HCT116 (cell line): ENCODE data around the gene LUC7L2.

Experiments used
- CEBPB ChIP-seq: IDR thresholded peaks from 2 replicates; pipeline ENCODE4 v1.6.1; 2012; ENCODE audit warnings: low read depth
- EGR1 ChIP-seq: IDR thresholded peaks from 2 replicates; pipeline ENCODE4 v1.6.1; 2012; ENCODE audit warnings: low read depth
- EZH2 ChIP-seq: fragments of 200-600 bp; sonication (generic); IDR thresholded peaks from 2 replicates; pipeline ENCODE4 v1.6.1; 2017; ENCODE audit warnings: antibody characterized with exemption, mixed run types
- EZH2phosphoT487 ChIP-seq: fragments of 200-600 bp; IDR thresholded peaks from 2 replicates; pipeline ENCODE4 v1.6.1; 2018; ENCODE audit warnings: antibody characterized with exemption, borderline replicate concordance
- POLR2A ChIP-seq: IDR thresholded peaks from 2 replicates; pipeline ENCODE4 v1.7.0; 2011; ENCODE audit warnings: borderline replicate concordance; ENCODE audit not compliant: insufficient read depth, insufficient read length; ENCODE audit errors: extremely low read depth
- ZNF274 ChIP-seq: fragments of 200-500 bp; sonication (Bioruptor generic); IDR thresholded peaks from 2 replicates; pipeline ENCODE4 v1.6.1; 2014; ENCODE audit warnings: mild to moderate bottlenecking, low read depth, low read length, inconsistent platforms
- TF ChIP-seq, protein P1 (sequence below), 3 experiments: fragments of 200-600 bp in 1 of 3; sonication (generic) in 1 of 3; IDR thresholded peaks in 2 of 3; conservative IDR thresholded peaks in 1 of 3; 2 replicates each; pipeline ENCODE4 v1.5.1; 2012 to 2017; ENCODE audit warnings: low read depth in 2 of 3, low read length in 2 of 3, antibody characterized with exemption in 1 of 3, borderline replicate concordance in 1 of 3, control low read depth in 1 of 3, mild to moderate bottlenecking in 1 of 3, mixed read lengths in 1 of 3, mixed run types in 1 of 3, moderate library complexity in 1 of 3; ENCODE audit not compliant: insufficient read depth in 1 of 3

GRCh38 chr7:139345042-139345441, 14.7 kb upstream of the LUC7L2 start:
- no peak for TF ChIP-seq EGR1
- TF ChIP-seq ZNF274 = no peak
- TF ChIP-seq, protein P1, sequence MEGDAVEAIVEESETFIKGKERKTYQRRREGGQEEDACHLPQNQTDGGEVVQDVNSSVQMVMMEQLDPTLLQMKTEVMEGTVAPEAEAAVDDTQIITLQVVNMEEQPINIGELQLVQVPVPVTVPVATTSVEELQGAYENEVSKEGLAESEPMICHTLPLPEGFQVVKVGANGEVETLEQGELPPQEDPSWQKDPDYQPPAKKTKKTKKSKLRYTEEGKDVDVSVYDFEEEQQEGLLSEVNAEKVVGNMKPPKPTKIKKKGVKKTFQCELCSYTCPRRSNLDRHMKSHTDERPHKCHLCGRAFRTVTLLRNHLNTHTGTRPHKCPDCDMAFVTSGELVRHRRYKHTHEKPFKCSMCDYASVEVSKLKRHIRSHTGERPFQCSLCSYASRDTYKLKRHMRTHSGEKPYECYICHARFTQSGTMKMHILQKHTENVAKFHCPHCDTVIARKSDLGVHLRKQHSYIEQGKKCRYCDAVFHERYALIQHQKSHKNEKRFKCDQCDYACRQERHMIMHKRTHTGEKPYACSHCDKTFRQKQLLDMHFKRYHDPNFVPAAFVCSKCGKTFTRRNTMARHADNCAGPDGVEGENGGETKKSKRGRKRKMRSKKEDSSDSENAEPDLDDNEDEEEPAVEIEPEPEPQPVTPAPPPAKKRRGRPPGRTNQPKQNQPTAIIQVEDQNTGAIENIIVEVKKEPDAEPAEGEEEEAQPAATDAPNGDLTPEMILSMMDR (IDR thresholded peaks at IDR 0.05 in 2 of 3, conservative IDR thresholded peaks at IDR 0.05 in 1 of 3; ENCODE audit: borderline replicate concordance in 1 of 3, insufficient read depth in 1 of 3, low read depth in 2 of 3, low read length in 2 of 3) = no peak
- TF ChIP-seq POLR2A = no peak
- TF ChIP-seq CEBPB = no peak
- no peak for TF ChIP-seq EZH2
- no peak for TF ChIP-seq EZH2phosphoT487
